ENCODE results near the gene RUSC1. TPM values are rescaled to one million over a fixed set of nuclear protein-coding genes. Genes with fewer than 3 reads are reported as not detected.
A peak's percentile ranks its signal among the peaks of the same experiment; 100 is the strongest.

Gene RUSC1
- polyA plus RNA-seq, 12 donors = 20.5 to 44.8 (median 26.4) TPM; not detected in 1

DNA sequence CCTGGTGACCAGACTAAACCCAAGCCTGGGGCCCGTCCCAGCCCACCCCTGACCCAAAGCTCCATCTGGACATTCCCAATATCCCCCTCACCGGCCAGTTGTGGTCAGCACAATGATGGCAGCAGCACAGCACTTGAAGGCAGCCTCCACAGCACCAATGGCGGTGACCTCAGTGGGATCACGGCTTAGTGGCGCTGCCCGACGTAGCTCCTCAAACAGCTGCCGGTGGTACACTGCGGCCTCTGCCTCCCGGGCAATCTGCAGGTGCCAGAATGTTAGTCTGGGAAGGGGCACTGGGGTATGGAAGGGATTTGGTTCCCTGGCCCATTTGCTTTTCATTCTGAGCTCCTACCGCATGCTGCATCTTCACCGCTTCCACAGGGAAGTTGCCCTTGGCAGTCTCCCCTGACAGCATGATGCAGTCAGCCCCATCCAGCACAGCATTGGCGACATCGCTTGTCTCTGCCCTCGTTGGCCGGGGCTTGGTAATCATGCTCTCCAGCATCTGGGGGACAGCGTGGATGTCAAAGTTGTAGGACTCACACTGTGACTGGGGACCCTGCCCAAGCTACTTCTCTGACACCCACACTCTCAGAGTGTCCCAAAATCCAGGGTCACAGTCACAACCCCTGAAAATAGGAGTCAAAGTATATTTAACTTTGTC is 27.5 kb upstream of the RUSC1 start:
- no peak for DNase-seq

DNA sequence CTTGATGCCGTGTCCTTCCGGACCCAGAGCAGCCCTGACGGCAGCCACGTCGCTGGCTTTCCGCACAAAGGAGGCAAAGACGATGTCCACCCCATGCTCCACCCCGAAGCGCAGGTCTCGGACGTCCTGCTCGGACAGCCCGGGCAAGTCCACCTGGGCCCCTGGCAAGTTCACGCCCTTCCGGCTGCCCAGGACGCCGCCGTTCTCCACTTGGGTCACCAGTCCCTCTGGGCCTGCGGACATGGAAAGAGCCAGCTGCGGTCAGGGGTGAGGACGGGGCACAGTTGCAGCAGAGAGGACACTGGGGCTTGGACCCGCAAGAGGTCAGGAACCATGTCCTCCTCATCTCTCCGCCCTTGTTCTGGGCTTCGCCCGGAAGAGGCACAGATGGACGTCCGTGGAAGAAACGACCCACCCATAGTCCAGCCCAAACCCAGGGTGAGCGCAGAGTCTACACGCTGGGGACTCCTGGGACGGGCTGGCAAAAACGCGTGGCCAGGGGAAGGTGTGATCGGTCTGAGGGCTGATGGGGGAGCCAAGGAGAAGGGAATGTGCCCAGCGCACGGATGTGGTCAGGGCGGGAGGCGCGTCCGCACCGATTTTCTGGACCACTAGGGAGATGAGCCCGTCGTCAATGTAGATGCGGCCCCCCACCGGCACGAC is 26.0 kb upstream of the RUSC1 start:
- no peak for DNase-seq

DNA sequence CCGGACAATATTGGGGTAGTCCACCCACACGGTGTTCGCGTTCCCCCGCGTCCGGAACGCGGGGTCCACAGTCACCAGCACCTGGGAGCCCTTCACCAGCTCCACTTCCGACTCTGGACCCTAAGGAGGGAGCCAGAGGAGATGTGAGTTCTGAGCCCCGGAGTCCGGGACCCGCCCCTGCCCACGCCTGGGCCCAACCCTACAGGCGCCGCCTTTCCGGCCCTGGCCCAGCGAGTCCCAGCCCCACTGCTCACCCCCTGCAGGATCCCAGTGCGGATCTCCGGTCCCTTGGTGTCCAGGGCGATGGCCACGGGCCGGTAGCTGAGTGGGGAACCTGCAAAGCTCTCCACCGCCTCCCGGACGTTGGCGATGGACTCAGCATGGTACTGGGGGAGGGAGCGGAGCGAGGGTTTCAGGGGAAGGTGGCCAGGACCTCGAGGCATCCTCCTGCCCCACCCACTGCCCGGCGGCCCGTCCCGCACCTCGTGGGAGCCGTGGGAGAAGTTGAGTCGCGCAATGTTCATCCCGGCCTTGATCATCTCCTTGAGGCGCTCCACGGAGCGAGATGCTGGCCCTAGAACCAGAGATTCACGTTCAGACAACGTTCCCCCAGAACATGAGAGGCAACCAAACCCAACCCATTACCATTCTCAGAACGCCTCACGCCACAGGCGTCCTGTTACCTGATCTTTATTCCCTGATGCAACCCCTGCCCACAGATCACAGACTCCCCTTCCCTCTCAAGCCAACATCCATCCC is 25.3 kb upstream of the RUSC1 start:
- no peak for DNase-seq

DNA sequence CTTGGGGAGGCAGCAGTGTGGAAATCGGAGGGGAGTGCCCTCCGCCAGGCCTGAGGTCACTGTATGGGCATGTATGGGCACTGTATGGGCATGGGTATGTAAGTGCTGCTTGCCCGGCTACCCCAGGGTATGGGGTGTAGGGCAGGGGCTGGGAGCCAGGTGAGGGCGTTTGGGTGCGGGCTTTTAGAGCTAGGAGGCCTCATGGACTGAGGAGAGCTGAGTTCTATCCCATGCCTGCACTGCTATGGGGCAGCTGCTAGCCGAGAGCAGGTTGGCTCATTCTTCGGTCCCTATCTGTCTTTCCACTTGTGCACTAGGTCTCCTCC is 24.8 kb upstream of the RUSC1 start:
- DNase-seq = no peak

DNA sequence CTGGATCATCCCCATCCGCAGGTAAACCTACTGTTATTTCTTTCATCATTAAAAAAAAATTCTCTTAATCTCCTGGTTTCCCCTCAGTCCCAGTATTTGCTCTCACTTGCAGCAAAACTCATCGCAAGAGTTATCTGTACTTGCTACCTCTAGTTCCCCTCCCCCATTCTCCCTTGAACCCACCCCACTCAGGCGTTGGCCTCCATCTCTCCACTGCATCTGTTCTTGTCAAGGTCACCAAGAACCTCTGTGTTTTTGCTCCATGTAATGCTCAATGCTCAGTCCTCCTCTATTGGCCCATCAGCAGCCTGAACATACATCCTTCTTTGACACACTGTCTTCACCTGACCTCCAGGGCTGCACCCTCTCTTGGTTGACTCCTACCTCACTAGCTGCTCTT is 24.0 kb upstream of the RUSC1 start:
- DNase-seq = no peak

DNA sequence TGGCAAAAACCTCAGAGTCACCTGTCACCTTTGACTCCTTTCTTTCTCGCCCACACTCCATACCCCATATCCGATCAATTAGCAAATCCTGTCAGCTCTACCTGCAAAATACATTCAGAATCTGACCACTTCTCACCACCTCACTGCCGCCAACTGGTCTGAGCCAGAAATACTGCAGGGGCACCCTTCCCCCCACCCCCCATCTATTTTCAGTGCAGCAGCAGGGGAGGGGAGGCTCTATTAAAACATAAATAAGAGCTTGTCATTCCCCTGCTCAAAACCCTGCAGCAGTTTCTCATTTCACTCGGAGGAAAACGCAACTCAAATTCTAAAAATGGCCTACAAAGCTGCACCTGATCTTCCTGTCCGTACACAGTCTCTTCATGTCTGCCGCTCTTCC is 23.3 kb upstream of the RUSC1 start:
- no peak for DNase-seq

DNA sequence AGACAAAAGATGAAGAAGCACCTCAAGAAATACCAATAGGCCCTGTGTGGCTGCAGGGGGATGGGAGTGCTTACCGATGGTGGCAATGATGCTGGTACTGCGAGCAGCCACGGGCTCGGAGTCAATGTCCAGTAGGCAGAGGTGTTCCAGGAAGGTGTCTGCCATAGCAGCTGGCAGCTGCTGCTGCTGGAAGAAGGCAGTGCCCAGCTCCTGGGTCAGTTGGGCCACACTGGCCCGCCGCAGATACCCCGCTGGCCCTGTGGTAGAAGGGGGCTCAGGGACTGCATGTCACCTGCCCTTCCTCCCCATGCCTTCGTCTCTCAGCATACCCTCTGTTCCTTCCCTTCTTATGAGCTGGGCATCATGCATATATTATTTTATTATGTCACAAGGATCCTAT is 20.7 kb upstream of the RUSC1 start:
- DNase-seq = no peak

DNA sequence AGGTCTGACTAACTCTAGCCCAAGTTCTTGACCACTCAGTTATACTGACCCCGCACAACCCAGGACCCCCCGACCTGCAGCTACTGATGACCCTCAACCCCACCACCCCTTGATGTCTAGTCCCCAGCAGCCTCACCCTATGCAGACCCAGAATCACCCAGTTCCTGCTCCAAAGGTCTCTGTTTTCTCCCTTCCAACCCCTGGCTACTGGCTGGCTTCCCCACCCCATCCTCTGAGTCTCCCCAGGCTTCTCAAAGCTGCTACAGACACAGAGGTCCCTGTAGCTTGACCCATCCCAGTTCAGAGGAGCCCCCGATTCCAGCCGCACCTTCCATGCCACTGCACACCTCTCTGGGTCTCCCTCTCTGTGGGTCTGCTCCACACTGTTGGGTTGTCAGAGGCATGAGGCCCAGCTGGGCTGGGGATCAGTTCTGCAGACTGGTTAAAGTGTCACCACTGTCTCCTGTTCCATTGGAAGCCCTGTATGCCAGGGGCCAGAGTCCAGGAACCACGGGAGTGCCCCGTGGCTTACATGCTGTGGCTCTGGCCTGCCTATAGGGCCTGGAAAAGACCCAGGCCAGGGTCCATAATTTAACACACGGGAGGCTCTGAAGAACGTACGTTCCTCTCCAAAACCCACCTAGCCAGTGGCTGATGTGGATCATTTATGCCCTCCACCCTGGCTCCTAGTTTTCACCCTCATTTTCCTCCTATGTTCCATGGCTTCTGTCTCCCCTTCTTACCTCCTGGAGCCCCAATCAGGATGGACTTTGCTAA is 20.0 kb upstream of the RUSC1 start:
- no peak for DNase-seq

DNA sequence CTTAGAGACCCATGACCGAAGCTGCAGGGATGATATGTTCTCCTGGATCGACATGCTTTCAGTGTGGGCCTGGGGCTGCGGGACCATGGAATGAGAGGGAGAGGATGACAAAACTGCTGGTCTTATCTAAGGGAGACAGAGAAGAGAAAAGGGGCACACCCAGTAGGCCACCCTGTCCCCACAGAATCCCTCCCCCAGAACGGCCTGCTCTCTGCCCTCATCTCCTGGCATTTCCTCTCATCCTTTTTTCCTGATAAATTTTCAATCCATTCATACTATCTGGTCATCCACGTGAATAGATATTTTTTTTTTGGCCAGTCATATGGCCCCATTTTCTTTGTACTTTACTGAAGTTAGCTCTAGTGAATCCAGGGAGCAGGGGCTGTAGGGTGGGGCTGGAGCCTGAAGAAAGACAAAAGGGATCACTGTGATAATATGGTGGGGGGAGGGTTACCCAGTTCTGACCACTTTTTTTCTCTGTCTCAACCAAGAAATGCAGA is 19.3 kb upstream of the RUSC1 start, which contains the start of gene PKLR:
TSS of gene PKLR (minus strand) at position 97 of the 500 bp plus-strand sequence. CDS start at position 54, 43 bp downstream.
- no peak for DNase-seq

DNA sequence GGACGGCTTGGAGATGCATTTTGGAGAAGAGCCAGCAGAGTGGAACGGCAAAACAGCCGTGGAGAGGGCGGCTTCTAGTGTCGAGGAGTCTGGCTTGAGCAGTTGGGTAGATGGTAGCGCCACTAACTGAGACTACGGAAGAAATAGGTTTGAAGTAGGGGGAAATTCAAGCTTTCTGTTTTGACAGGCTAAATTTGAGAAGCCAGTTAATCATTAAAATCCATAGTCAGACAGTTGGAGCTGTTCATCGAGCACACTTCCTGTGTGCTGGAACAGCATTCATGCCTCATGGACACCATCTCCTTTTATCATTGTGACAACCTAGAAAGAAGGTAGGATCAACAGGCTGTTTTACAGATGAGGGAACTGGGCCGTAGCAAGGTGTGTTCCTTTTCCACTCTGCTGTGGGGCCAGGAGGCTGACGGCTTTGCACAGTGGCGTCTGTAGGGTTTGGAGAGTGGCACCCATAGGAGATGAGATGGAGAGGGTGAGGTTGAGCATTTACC is 16.1 kb upstream of the RUSC1 start:
- no peak for DNase-seq

DNA sequence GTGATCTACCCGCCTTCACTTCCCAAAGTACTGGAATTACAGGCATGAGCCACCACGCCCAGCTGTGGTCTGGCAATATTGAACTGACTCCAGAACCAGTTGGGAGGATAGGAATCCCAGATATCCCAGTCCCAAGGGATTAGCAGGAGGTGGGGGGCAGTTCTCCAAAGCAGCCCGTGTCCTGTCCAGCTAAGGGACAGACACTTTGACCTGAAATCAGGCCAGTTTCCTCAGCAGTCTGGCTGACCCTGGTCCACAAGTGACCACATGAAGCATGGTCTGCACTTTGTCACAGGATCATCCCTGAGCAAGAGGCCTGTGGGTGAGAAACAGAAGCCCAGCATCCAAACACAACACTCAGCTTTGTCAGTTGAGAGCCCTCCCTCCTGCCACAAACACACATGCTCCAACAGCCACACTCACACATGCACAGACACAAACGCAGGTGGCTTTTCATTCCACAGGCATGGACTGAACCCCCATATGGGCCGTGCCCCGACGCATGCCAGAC is 14.8 kb upstream of the RUSC1 start:
- DNase-seq = no peak

DNA sequence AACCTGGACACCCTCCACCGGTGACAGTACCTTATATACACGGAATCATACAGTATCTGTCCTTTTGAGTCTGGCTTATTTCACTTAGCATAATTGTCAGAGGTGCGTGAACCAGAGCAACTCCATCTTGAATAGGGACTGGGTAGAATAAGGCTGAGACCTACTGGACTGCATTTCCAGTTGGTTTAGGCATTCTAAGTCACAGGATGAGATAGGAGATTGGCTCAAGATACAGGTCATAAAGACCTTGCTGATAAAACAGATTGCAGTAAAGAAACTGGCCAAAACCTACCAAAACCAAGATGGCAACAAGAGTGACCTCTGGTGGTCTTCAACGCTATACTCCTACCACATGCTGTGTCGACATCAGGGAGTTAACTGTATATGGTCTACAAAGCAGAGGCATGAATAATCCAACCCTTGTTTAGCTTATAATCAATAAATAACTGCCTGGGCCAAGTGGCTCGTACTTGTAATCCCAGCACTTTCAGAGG is 13.4 kb upstream of the RUSC1 start:
- no peak for DNase-seq

DNA sequence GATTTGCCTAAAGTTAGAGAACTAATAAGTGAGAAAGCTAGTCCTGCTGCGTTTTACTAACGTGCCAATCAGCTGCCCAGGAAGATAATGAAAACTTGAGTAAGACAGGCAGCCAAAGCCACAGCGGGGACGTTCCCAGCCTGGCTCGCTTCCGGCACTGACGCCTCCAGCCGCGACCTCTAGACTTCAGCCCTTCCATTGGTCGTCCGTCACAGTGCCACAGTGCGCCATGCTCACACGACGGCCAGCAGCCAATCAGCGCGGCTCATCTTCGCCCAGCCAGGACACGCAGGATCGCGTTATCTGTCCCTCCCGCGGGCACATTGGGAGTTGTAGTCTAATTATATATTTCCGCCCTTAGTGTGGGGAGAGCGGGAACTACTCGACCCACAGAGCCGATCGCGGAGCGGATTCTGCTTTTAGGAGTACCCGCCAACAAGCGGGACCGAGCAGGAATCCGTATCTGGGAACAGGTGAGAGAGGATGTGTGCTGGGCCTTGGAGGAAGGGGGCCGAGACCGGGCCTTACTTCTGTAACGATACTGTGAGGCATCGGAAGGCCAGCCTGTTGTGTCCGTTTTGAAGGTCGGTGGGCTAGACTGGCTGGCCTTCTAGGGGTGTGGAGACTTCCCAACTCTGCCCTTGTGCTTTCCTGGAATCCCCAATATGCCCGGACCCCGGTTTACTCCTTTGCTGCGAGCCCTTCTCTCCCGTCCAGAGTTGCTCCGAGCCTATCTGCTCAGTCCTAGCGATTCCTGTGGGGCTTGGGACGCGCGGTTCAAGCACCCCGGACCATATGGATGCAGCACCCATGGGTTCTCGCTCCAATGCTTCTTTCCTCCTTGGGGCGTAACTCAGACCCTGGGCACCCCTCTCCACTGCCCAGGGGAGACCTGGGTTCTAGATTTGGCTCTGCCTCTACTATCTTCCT is 11.9 kb upstream of the RUSC1 start, which contains the start of gene FDPS:
TSS of gene FDPS (plus strand) at position 374 of the 930 bp plus-strand sequence. CDS start 924 bp downstream, outside the sequence.
- peak; percentile 99 for DNase-seq

DNA sequence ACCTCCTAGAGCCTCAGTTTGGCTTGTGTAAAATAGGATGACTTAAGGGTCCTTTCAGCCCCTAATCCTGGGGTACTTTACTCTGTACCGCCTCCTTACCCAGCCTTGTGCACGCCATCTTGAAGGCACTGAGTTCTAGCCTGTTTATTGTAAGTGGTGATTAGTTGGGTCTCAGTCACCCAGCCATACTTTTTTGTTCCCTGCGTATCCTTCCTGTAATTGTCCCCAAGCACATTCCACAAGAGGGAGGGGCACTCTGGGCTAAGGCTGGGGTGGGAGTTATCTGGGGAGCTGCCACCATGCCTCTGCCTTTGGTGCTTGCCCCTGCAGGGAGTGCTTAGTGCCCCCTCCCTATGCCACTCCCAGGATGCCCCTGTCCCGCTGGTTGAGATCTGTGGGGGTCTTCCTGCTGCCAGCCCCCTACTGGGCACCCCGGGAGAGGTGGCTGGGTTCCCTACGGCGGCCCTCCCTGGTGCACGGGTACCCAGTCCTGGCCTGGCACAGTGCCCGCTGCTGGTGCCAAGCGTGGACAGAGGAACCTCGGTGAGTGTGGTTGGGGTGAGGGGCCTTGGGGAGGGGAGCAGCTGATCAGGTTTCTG is 11.2 kb upstream of the RUSC1 start:
- DNase-seq = no peak

DNA sequence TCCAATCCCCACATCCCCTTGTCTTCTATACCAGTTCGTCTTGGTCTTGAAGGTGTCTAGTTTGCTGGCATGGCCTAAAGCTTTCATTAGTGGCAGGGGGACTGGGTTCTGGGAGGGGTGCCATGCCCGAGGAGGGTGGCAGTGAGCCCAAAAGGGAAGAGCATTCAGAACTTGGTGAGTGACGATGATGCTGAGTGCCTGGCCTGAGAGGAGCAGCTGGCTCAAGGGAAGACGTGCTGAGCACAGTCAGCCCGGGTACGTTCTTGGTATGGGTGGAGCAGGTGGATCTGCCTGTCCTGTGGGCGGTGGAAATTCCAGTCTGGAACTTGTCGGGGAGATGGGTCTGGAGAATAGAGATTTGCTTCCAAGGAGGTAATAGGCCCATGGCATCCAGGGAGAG is 7.4 kb upstream of the RUSC1 start:
- no peak for DNase-seq

DNA sequence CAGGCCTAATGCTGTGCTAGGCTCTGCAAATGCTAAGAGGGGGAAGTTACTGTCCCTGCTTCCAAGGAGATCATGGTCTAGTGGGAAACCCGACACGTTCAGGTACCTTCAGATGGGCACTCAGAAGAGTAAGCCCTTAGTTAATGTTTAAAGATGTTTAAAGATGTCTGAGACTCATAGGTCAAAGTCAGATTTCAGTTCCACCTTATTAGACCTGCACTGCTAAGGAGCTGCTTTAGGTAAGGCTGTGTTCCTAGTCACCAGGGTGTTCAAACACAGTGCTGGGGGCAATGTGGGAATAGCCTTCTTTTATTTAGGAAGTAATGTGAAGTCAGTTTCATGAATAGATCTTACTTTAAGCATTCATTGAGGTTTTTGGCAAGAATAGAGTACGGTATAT is 3.8 kb upstream of the RUSC1 start:
- no peak for DNase-seq

DNA sequence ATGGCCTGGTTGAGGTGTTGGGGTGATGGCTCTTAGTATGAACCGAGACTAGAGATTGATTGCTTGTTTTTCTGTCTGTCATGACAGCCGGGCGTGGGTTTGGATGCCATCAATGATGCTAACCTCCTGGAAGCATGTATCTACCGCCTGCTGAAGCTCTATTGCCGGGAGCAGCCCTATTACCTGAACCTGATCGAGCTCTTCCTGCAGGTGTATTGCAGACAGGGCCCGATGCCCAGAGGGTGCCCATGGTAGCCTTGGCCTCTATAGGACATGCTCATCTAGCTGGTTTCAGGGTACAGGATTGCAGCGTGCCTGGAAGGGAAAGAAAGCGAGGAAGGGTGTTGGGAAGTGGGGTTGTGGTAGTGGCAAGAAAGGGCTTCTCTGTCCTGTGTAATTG is 2.6 kb upstream of the RUSC1 start:
- no peak for DNase-seq

DNA sequence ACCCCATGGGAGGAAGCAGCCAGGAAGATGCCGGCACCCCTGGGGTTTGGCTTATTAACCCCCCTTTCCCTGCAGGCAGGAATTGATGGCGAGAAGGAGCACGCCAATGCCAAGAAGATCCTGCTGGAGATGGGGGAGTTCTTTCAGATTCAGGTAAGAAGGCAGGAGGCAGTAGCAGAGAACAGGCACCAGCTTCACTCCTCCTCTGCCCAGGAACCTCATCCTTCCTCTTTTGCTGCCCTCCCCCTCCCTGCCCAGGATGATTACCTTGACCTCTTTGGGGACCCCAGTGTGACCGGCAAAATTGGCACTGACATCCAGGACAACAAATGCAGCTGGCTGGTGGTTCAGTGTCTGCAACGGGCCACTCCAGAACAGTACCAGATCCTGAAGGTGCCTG is 1.2 kb upstream of the RUSC1 start:
- DNase-seq = no peak

DNA sequence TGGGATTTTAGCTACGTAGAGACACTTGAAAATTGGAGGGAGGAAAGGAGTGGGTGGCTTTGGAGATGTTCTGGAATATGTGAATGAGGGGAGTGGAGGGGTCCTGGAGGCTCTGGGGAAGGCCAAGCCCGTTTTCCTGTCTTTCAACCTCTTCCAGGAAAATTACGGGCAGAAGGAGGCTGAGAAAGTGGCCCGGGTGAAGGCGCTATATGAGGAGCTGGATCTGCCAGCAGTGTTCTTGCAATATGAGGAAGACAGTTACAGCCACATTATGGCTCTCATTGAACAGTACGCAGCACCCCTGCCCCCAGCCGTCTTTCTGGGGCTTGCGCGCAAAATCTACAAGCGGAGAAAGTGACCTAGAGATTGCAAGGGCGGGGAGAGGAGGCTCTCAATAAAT is 442 bp upstream of the RUSC1 start:
- no peak for DNase-seq
